Smooth muscle cell (in vitro differentiated cells): ENCODE results near the gene DERA. TPM values are rescaled to one million over a fixed set of nuclear protein-coding genes. Genes with fewer than 3 reads are reported as not detected.
"Not testable (repeated sequence)": the region's sequence is repeated elsewhere in the genome, so short reads cannot be mapped to it uniquely, and the experiment has no call there.

ENCODE experiments used
- DNase-seq: peaks from one replicate; lab custom pipeline; 2025; ENCODE audit not compliant: unreplicated experiment; lab: John Stamatoyannopoulos, UW
- H2AFZ ChIP-seq: fragments of 200-600 bp; sonication (generic); 2 replicates; pipeline ENCODE4 v1.6.0; 2016; ENCODE audit warnings: antibody characterized with exemption, low read depth, mild to moderate bottlenecking
- H3F3A ChIP-seq: fragments of 200-600 bp; sonication (generic); 2 replicates; pipeline ENCODE4 v1.6.0; 2017; ENCODE audit warnings: antibody characterized with exemption, low read depth
- H3K27ac ChIP-seq: fragments of 200-600 bp; sonication (generic); 2 replicates; pipeline ENCODE4 v1.5.1; 2016; ENCODE audit warnings: low read depth, mild to moderate bottlenecking
- H3K27me3 ChIP-seq: fragments of 200-600 bp; sonication (generic); 2 replicates; pipeline ENCODE4 v1.6.1; 2016; ENCODE audit warnings: low read depth, mild to moderate bottlenecking
- H3K36me3 ChIP-seq: fragments of 200-600 bp; sonication (generic); 2 replicates; pipeline ENCODE4 v1.5.1; 2016; ENCODE audit warnings: low read depth
- H3K4me1 ChIP-seq: fragments of 200-600 bp; sonication (generic); 2 replicates; pipeline ENCODE4 v1.5.1; 2016; ENCODE audit warnings: low read depth
- H3K4me2 ChIP-seq: fragments of 200-600 bp; sonication (generic); 2 replicates; pipeline ENCODE4 v1.6.0; 2016; ENCODE audit warnings: mild to moderate bottlenecking
- H3K4me3 ChIP-seq: fragments of 200-600 bp; sonication (generic); 2 replicates; pipeline ENCODE4 v1.5.1; 2016; ENCODE audit warnings: mild to moderate bottlenecking
- H3K79me2 ChIP-seq: fragments of 200-600 bp; sonication (generic); 2 replicates; pipeline ENCODE4 v1.6.0; 2016; ENCODE audit warnings: low read depth, mild to moderate bottlenecking
- H3K9ac ChIP-seq: fragments of 200-600 bp; sonication (generic); 2 replicates; pipeline ENCODE4 v1.6.0; 2016; ENCODE audit warnings: low read depth
- H3K9me3 ChIP-seq: fragments of 200-600 bp; sonication (generic); replicated peaks from 2 replicates; pipeline ENCODE4 v1.5.1; 2016; ENCODE audit warnings: low read depth
- H4K20me1 ChIP-seq: fragments of 200-600 bp; sonication (generic); 2 replicates; pipeline ENCODE4 v1.6.0; 2016; ENCODE audit warnings: low read depth
- CTCF ChIP-seq: fragments of 200-600 bp; sonication (generic); IDR thresholded peaks from 2 replicates; pipeline ENCODE4 v1.5.1; 2017; ENCODE audit warnings: borderline replicate concordance, mild to moderate bottlenecking, antibody characterized with exemption; ENCODE audit not compliant: insufficient read depth, poor library complexity, severe bottlenecking
- WGBS: methylation state at CpG from one replicate; pipeline ENCODE4 v1.1.7; 2016; ENCODE audit warnings: low lambda C conversion rate; 5-methylcytosine and 5-hydroxymethylcytosine counted together
- polyA plus RNA-seq: library from polyadenylated mRNA; unstranded; fragments of >200 nt; fragmentation: Nextera tagmentation; extraction: Ambion mirVana; gene quantifications from 2 replicates; pipeline ENCODE4 v1.2.1, GENCODE V29; 2016
- total RNA-seq: library from RNA; depleted of rRNA; stranded (reverse); fragments of >200 nt; gene quantifications from 2 replicates; pipeline ENCODE4 v1.2.3, GENCODE V29; 2014

Gene DERA
- total and polyA plus RNA-seq, 2 experiments from 2014 or later, result 23.3 to 35.1 TPM

GRCh38 chr12:16048511-16048910 is 137.4 kb downstream of the DERA start:
- no peaks in the 10 kb centered on the region for H3K79me2 ChIP-seq
- H3F3A ChIP-seq, result no peaks in the 10 kb centered on the region
- no peaks in the 10 kb centered on the region for H3K4me1 ChIP-seq
- H4K20me1 ChIP-seq, result no peaks in the 10 kb centered on the region
- H3K27me3 ChIP-seq, result no peaks in the 10 kb centered on the region
- no peaks in the 10 kb centered on the region for H3K36me3 ChIP-seq
- no peaks in the 10 kb centered on the region for H3K9me3 ChIP-seq
- no peak overlapping the region for H3K4me2 ChIP-seq
- 91% methylated on average over 2 of the region's 2 CpGs for WGBS
- H3K9ac ChIP-seq, result no peak overlapping the region
- H2AFZ ChIP-seq, result no peak overlapping the region
- H3K27ac ChIP-seq, result no peak overlapping the region
- DNase-seq, result no peak
- no peak overlapping the region for H3K4me3 ChIP-seq
- no peak for TF ChIP-seq CTCF

- no peak overlapping the region for H3K27ac ChIP-seq
- no peaks in the 10 kb centered on the region for H3K9me3 ChIP-seq
- H3K9ac ChIP-seq, result no peak overlapping the region
- H3K27me3 ChIP-seq, result no peaks in the 10 kb centered on the region
- H3K4me2 ChIP-seq, result no peak overlapping the region
- no peaks in the 10 kb centered on the region for H3K36me3 ChIP-seq
- H3K79me2 ChIP-seq, result no peaks in the 10 kb centered on the region
- 94% methylated on average over 6 of the region's 6 CpGs for WGBS
- no peaks in the 10 kb centered on the region for H3K4me1 ChIP-seq
- H3F3A ChIP-seq, result no peaks in the 10 kb centered on the region
- H4K20me1 ChIP-seq, result no peaks in the 10 kb centered on the region
- no peak overlapping the region for H3K4me3 ChIP-seq
- no peak for DNase-seq
- TF ChIP-seq CTCF, result no peak
- H2AFZ ChIP-seq, result no peak overlapping the region
Observed at GRCh38 chr12:16056910-16057309, 145.8 kb downstream of the DERA start.

- H3K4me2 ChIP-seq, H3K27ac ChIP-seq, H3K4me3 ChIP-seq, H3K9me3 ChIP-seq, DNase-seq, H3K9ac ChIP-seq, H3K27me3 ChIP-seq, H3K79me2 ChIP-seq, H2AFZ ChIP-seq, H4K20me1 ChIP-seq, H3K4me1 ChIP-seq, H3K36me3 ChIP-seq, H3F3A ChIP-seq: not testable (repeated sequence)
- 95% methylated on average over 26 of the region's 34 CpGs for WGBS
Observed at GRCh38 chr12:16057351-16057751, 146.2 kb downstream of the DERA start.

- H2AFZ ChIP-seq, result no peak overlapping the region
Observed at GRCh38 chr12:16062611-16063010, 151.5 kb downstream of the DERA start.

More at GRCh38 chr12:16062611-16063010, 151.5 kb downstream of the DERA start:
- Histone ChIP-seq H3K9ac (no peak overlapping the region), H3K79me2 (no peaks in the 10 kb centered on the region), H3K27ac (no peak overlapping the region), H3K4me2 (no peak overlapping the region), H3K27me3 (no peaks in the 10 kb centered on the region), H3K9me3 (no peaks in the 10 kb centered on the region), H3K36me3 (no peaks in the 10 kb centered on the region), H3F3A (no peaks in the 10 kb centered on the region), H3K4me1 (no peaks in the 10 kb centered on the region), H3K4me3 (no peak overlapping the region), H4K20me1 (no peaks in the 10 kb centered on the region)
- TF ChIP-seq CTCF, result no peak
- no peak for DNase-seq
- 93% methylated on average over 1 of the region's 1 CpG for WGBS
